ENCODE results near the gene UBA3.

The UBA3 gene

GRCh38 chr3:69072928-69073327 is 7.2 kb downstream of the UBA3 start:
- no peak overlapping the region for H3K4me3 ChIP-seq (ENCODE audit: low read depth, low read length)

- H3K4me3 ChIP-seq (ENCODE audit: low read depth, low read length) = no peak overlapping the region
These were observed 14.0 kb downstream of the UBA3 start for GRCh38 chr3:69066121-69066520.

- H3K4me3 ChIP-seq (ENCODE audit: low read depth, low read length) = no peak overlapping the region
These were observed 14.7 kb downstream of the UBA3 start for GRCh38 chr3:69065318-69065964.

- no peak overlapping the region for H3K4me3 ChIP-seq (ENCODE audit: low read depth, low read length)
These were observed 16.5 kb downstream of the UBA3 start for GRCh38 chr3:69063636-69064035.

- H3K4me3 ChIP-seq (ENCODE audit: low read depth, low read length) = no peak overlapping the region
These were observed 20.5 kb downstream of the UBA3 start for GRCh38 chr3:69059688-69060087.

- no peak overlapping the region for H3K4me3 ChIP-seq (ENCODE audit: low read depth, low read length)
These were observed 21.3 kb downstream of the UBA3 start for GRCh38 chr3:69058947-69059224.

GRCh38 chr3:69058180-69058946 is 21.8 kb downstream of the UBA3 start:
- no peak overlapping the region for H3K4me3 ChIP-seq (ENCODE audit: low read depth, low read length)

GRCh38 chr3:69052472-69052898 is 27.7 kb downstream of the UBA3 start:
- H3K4me3 ChIP-seq (ENCODE audit: low read depth, low read length) = peak overlapping the region; percentile 91

- H3K4me3 ChIP-seq (ENCODE audit: low read depth, low read length) = peak within 1 kb of the TSS; percentile 91
These were observed 28.3 kb downstream of the UBA3 start, which contains the start of gene TMF1 for GRCh38 chr3:69051756-69052471. Gene TMF1 (minus strand): TSS chr3:69052333. CDS start chr3:69052086, 247 bp downstream.

GRCh38 chr3:69048990-69049389 is 31.2 kb downstream of the UBA3 start:
- H3K4me3 ChIP-seq (ENCODE audit: low read depth, low read length) = no peak overlapping the region

- H3K4me3 ChIP-seq (ENCODE audit: low read depth, low read length) = no peak overlapping the region
These were observed 35.6 kb downstream of the UBA3 start for GRCh38 chr3:69044608-69045007.

GRCh38 chr3:69033470-69033869 is 46.7 kb downstream of the UBA3 start:
- H3K4me3 ChIP-seq (ENCODE audit: low read depth, low read length) = no peak overlapping the region

GRCh38 chr3:69032737-69033136 is 47.4 kb downstream of the UBA3 start:
- no peak overlapping the region for H3K4me3 ChIP-seq (ENCODE audit: low read depth, low read length)

- H3K4me3 ChIP-seq (ENCODE audit: low read depth, low read length) = no peak overlapping the region
These were observed 48.0 kb downstream of the UBA3 start for GRCh38 chr3:69032142-69032541.

- H3K4me3 ChIP-seq (ENCODE audit: low read depth, low read length) = no peak overlapping the region
These were observed 48.5 kb downstream of the UBA3 start for GRCh38 chr3:69031635-69032034.

GRCh38 chr3:69020857-69021256 is 59.3 kb downstream of the UBA3 start:
- no peak overlapping the region for H3K4me3 ChIP-seq (ENCODE audit: low read depth, low read length)

- no peak overlapping the region for H3K4me3 ChIP-seq (ENCODE audit: low read depth, low read length)
These were observed 59.7 kb downstream of the UBA3 start for GRCh38 chr3:69020424-69020823.

- H3K4me3 ChIP-seq (ENCODE audit: low read depth, low read length) = no peak overlapping the region
These were observed 63.3 kb downstream of the UBA3 start for GRCh38 chr3:69016901-69017300.

GRCh38 chr3:69016102-69016501 is 64.1 kb downstream of the UBA3 start:
- H3K4me3 ChIP-seq (ENCODE audit: low read depth, low read length) = no peak overlapping the region

- H3K4me3 ChIP-seq (ENCODE audit: low read depth, low read length) = peak overlapping the region; percentile 63
These were observed 66.1 kb downstream of the UBA3 start for GRCh38 chr3:69014022-69014580.

GRCh38 chr3:69013253-69014021 is 66.7 kb downstream of the UBA3 start, which contains the start of gene EOGT:
Gene EOGT (minus strand): TSS chr3:69013684. CDS start chr3:69009846, 3,838 bp downstream.
- H3K4me3 ChIP-seq (ENCODE audit: low read depth, low read length) = peak within 1 kb of the TSS; percentile 63
